Measurements from ENCODE around the gene TIMP3.

GRCh38 chr22:32809786-32810554 is 8.5 kb downstream of the TIMP3 start:
- TF ChIP-seq CTCF (IDR thresholded peaks at IDR 0.05) (no peak), POLR2A (IDR thresholded peaks at IDR 0.05) (no peak)

Data from lower leg skin (tissue), 3 donors.